ENCODE results near the gene AHDC1. TPM values are rescaled to one million over a fixed set of nuclear protein-coding genes. Genes with fewer than 3 reads are reported as not detected.

The AHDC1 gene
- polyA plus RNA-seq, 3 donors = 0.16 to 3.3 (median 0.30) TPM

DNA sequence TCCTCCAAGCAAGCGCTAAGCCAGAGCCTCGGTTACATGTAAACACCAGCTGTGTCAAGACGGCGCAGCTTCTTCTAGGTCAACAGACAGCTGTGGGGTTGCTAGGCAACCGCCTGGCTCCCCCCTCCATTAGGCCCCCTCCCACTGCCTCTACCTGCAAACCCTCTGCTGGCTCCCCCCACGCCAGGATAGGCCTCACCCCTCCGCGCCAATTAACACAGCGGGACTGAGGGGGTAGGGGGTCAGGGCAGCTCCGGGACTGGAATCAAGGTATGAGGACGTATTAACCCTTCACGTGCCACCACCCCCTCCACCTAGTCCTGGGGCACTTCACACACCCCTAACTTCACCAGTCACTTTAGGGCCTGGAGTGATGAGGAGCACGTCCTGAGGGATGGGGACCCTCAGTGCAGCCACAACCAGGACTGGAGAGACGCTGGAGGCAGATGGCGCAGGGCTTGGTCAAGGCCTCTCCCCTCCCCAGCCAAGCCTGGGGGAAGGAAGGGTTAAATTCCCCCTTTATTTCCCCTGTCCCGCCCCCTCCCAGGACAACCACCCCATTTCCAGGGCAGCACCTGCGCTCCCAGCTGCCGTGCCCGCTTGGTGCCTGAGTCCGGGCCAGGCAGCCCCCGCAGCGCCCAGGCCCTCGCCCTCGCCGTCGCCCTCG lies 76.6 kb downstream of the AHDC1 start:
- H3K9me3 ChIP-seq (replicated peaks in 1 of 2; ENCODE audit: control insufficient read depth in 1 of 2, insufficient read depth in 1 of 2, low read length in 2 of 2) = no peaks in the 10 kb centered on the region
- H3K9ac ChIP-seq (ENCODE audit: insufficient read depth, low read length, poor library complexity, severe bottlenecking) = peak overlapping the region; percentile 56
- Mint-ChIP-seq H3K4me1 (peaks cover 76% of the 10 kb centered on the region), H3K36me3 (peaks cover 2 to 7% of the 10 kb centered on the region in 2 donors), H3K9me3 (peaks cover 0 to 3% (median 0%) of the 10 kb centered on the region in 7 donors), H3K4me3 (peak overlapping the region; percentile 61 to 85), H3K27me3 (ENCODE audit: low read depth in 3 of 3) (peaks cover 12 to 17% (median 16%) of the 10 kb centered on the region in 3 donors), H3K27ac (peak overlapping the region in 1 of 7 donors; percentile 86)
- peak overlapping the region; percentile 83 for H2AFZ ChIP-seq (ENCODE audit: insufficient read depth, low read depth, low read length, poor library complexity, severe bottlenecking)
- peak overlapping the region; percentile 97 for H3K4me2 ChIP-seq (replicated peaks; ENCODE audit: extremely low read depth, low read length, poor library complexity, severe bottlenecking)
- peak overlapping the region; percentile 34 to 80 (median 42) for H3K4me3 ChIP-seq (replicated peaks in 1 of 3; ENCODE audit: low read depth in 2 of 3, low read length in 3 of 3)
- H4K20me1 ChIP-seq (ENCODE audit: insufficient read depth, low read length) = no peaks in the 10 kb centered on the region
- no peak for DNase-seq
- no peaks in the 10 kb centered on the region for H3K36me3 ChIP-seq (replicated peaks in 1 of 2; ENCODE audit: control insufficient read depth in 1 of 2, insufficient read depth in 2 of 2, low read length in 2 of 2)
- H3K27ac ChIP-seq (ENCODE audit: low read depth in 1 of 2, low read length in 2 of 2) = peak overlapping the region in 1 of 2 donors; percentile 38
- intact Hi-C loops (cut with micrococcal nuclease) = no loop called here
- H3K27me3 ChIP-seq (ENCODE audit: control insufficient read depth in 2 of 2, insufficient read depth in 2 of 2, low read length in 2 of 2) = peaks cover 0 to 8% of the 10 kb centered on the region in 2 donors
- WGBS (ENCODE audit: insufficient coverage) = 2% methylated on average over 17 of the region's 27 CpGs
- peaks cover 66 to 79% of the 10 kb centered on the region in 2 donors for H3K4me1 ChIP-seq (ENCODE audit: control insufficient read depth in 1 of 2, insufficient read depth in 2 of 2, low read length in 2 of 2)
- H3K79me2 ChIP-seq (ENCODE audit: insufficient read depth, low read length) = peaks cover 15% of the 10 kb centered on the region
- TF ChIP-seq, protein P1, sequence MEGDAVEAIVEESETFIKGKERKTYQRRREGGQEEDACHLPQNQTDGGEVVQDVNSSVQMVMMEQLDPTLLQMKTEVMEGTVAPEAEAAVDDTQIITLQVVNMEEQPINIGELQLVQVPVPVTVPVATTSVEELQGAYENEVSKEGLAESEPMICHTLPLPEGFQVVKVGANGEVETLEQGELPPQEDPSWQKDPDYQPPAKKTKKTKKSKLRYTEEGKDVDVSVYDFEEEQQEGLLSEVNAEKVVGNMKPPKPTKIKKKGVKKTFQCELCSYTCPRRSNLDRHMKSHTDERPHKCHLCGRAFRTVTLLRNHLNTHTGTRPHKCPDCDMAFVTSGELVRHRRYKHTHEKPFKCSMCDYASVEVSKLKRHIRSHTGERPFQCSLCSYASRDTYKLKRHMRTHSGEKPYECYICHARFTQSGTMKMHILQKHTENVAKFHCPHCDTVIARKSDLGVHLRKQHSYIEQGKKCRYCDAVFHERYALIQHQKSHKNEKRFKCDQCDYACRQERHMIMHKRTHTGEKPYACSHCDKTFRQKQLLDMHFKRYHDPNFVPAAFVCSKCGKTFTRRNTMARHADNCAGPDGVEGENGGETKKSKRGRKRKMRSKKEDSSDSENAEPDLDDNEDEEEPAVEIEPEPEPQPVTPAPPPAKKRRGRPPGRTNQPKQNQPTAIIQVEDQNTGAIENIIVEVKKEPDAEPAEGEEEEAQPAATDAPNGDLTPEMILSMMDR (IDR thresholded peaks at IDR 0.05) = no peak

DNA sequence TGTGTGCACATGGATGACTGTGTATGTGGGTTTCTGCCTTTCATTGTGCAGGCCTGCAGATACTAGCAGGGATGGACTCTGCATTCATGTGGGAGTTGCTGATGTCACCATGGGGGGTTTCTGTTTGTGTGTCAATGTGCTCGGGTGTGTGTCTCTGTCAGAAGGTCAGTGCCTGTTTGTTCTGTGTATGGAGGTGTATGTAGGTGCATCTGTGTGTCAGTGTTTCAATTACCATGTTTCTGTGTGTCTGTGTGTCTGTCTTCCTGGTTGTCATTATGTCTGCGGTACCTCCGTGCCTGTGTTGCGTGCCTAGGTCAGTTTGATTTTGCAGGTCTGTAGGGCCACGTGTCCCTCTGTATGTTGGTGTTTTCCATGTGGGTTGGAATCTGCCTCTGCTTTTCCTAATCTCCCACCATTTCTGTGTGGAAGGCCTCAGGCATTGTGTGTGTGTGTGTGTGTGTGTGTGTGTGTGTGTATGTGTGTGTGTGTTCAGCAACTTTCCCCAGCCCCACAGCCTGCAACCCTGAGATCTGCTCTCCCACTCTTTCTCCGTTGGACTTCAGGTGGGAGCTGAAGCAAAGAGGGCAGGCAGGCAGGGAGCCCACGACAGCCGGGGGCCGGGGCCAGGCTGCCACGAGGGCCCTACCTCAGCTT lies 77.2 kb downstream of the AHDC1 start:
- H3K4me3 Mint-ChIP-seq = peak overlapping the region; percentile 72 to 85
- peak in 1 of 3 donors; percentile 42 for DNase-seq
- peak overlapping the region; percentile 62 for H3K9ac ChIP-seq (ENCODE audit: insufficient read depth, low read length, poor library complexity, severe bottlenecking)
- peak overlapping the region; percentile 97 for H3K4me2 ChIP-seq (replicated peaks; ENCODE audit: extremely low read depth, low read length, poor library complexity, severe bottlenecking)
- peaks cover 72 to 81% of the 10 kb centered on the region in 2 donors for H3K4me1 ChIP-seq (ENCODE audit: control insufficient read depth in 1 of 2, insufficient read depth in 2 of 2, low read length in 2 of 2)
- H4K20me1 ChIP-seq (ENCODE audit: insufficient read depth, low read length) = no peaks in the 10 kb centered on the region
- peaks cover 0 to 8% of the 10 kb centered on the region in 2 donors for H3K27me3 ChIP-seq (ENCODE audit: control insufficient read depth in 2 of 2, insufficient read depth in 2 of 2, low read length in 2 of 2)
- peak overlapping the region; percentile 24 to 80 (median 34) for H3K4me3 ChIP-seq (replicated peaks in 1 of 3; ENCODE audit: low read depth in 2 of 3, low read length in 3 of 3)
- peaks cover 15% of the 10 kb centered on the region for H3K79me2 ChIP-seq (ENCODE audit: insufficient read depth, low read length)
- H2AFZ ChIP-seq (ENCODE audit: insufficient read depth, low read depth, low read length, poor library complexity, severe bottlenecking) = peak overlapping the region; percentile 83
- peaks cover 0 to 3% (median 0%) of the 10 kb centered on the region in 7 donors for H3K9me3 Mint-ChIP-seq
- TF ChIP-seq, protein P1 (IDR thresholded peaks at IDR 0.05) = no peak
- peak overlapping the region in 1 of 2 donors; percentile 38 for H3K27ac ChIP-seq (ENCODE audit: low read depth in 1 of 2, low read length in 2 of 2)
- 12% methylated on average over 6 of the region's 10 CpGs for WGBS (ENCODE audit: insufficient coverage)
- H3K9me3 ChIP-seq (replicated peaks in 1 of 2; ENCODE audit: control insufficient read depth in 1 of 2, insufficient read depth in 1 of 2, low read length in 2 of 2) = no peaks in the 10 kb centered on the region
- intact Hi-C loops (cut with micrococcal nuclease) = no loop called here
- peaks cover 2 to 7% of the 10 kb centered on the region in 2 donors for H3K36me3 Mint-ChIP-seq
- H3K27ac Mint-ChIP-seq = peak overlapping the region; percentile 6 to 91 (median 86)
- H3K27me3 Mint-ChIP-seq (ENCODE audit: low read depth in 3 of 3) = peaks cover 16 to 17% (median 17%) of the 10 kb centered on the region in 3 donors
- peaks cover 76% of the 10 kb centered on the region for H3K4me1 Mint-ChIP-seq
- no peaks in the 10 kb centered on the region for H3K36me3 ChIP-seq (replicated peaks in 1 of 2; ENCODE audit: control insufficient read depth in 1 of 2, insufficient read depth in 2 of 2, low read length in 2 of 2)

All from CD14-positive monocyte (primary cell).